Ishikawa (cell line): ENCODE data around the gene ARFGEF3.

ENCODE experiments used
- CEBPB ChIP-seq: IDR thresholded peaks from 2 replicates; pipeline ENCODE4 v1.6.1; 2012
- CREB1 ChIP-seq: IDR thresholded peaks from 2 replicates; pipeline ENCODE4 v1.6.1; 2012; ENCODE audit warnings: low read depth
- EGR1 ChIP-seq: IDR thresholded peaks from 2 replicates; pipeline ENCODE4 v1.6.1; 2012
- EP300 ChIP-seq: IDR thresholded peaks from 2 replicates; pipeline ENCODE4 v1.6.1; 2012; ENCODE audit warnings: borderline replicate concordance
- FOXM1 ChIP-seq: IDR thresholded peaks from 2 replicates; pipeline ENCODE4 v1.6.1; 2012; ENCODE audit warnings: low read depth, borderline replicate concordance
- MAX ChIP-seq: IDR thresholded peaks from 2 replicates; pipeline ENCODE4 v1.6.1; 2012
- NFIC ChIP-seq: IDR thresholded peaks from 2 replicates; pipeline ENCODE4 v1.6.1; 2012
- RAD21 ChIP-seq: IDR thresholded peaks from 2 replicates; pipeline ENCODE4 v1.6.1; 2012; ENCODE audit warnings: low read depth
- REST ChIP-seq: IDR thresholded peaks from 2 replicates; pipeline ENCODE4 v1.6.1; 2012; ENCODE audit warnings: low read depth, mild to moderate bottlenecking
- TAF1 ChIP-seq: IDR thresholded peaks from 2 replicates; pipeline ENCODE4 v1.6.1; 2012; ENCODE audit warnings: low read depth, mild to moderate bottlenecking
- TCF12 ChIP-seq: IDR thresholded peaks from 2 replicates; pipeline ENCODE4 v1.6.1; 2012; ENCODE audit warnings: low read depth
- TEAD4 ChIP-seq: IDR thresholded peaks from 2 replicates; pipeline ENCODE4 v1.6.1; 2012
- USF1 ChIP-seq: IDR thresholded peaks from 2 replicates; pipeline ENCODE4 v1.6.1; 2012
- YY1 ChIP-seq: IDR thresholded peaks from 2 replicates; pipeline ENCODE4 v1.6.1; 2012; ENCODE audit warnings: low read depth
- ZBTB7A ChIP-seq: IDR thresholded peaks from 2 replicates; pipeline ENCODE4 v1.6.1; 2012; ENCODE audit warnings: low read depth

ARFGEF3 gene

GRCh38 chr6:138334963-138335362 is 173.2 kb downstream of the ARFGEF3 start:
- no peak for TF ChIP-seq CEBPB
- no peak for TF ChIP-seq YY1
- no peak for TF ChIP-seq ZBTB7A
- TF ChIP-seq FOXM1 = no peak
- no peak for TF ChIP-seq TAF1
- TF ChIP-seq CREB1 = no peak
- TF ChIP-seq EP300 = no peak

- TF ChIP-seq TAF1 = no peak
- no peak for TF ChIP-seq NFIC
- TF ChIP-seq MAX = no peak
- TF ChIP-seq TEAD4 = no peak
- no peak for TF ChIP-seq EP300
These were observed 174.5 kb downstream of the ARFGEF3 start for GRCh38 chr6:138336221-138336620.

- no peak for TF ChIP-seq RAD21
- TF ChIP-seq TAF1 = no peak
- no peak for TF ChIP-seq CEBPB
- TF ChIP-seq REST = no peak
- TF ChIP-seq NFIC = no peak
- TF ChIP-seq USF1 = no peak
- no peak for TF ChIP-seq EP300
- no peak for TF ChIP-seq YY1
- no peak for TF ChIP-seq FOXM1
- TF ChIP-seq EGR1 = no peak
These were observed 175.3 kb downstream of the ARFGEF3 start for GRCh38 chr6:138337076-138337475.

- no peak for TF ChIP-seq EGR1
- no peak for TF ChIP-seq EP300
- no peak for TF ChIP-seq CREB1
- no peak for TF ChIP-seq TEAD4
- TF ChIP-seq TAF1 = no peak
- TF ChIP-seq CEBPB = no peak
- no peak for TF ChIP-seq NFIC
- TF ChIP-seq TCF12 = no peak
- TF ChIP-seq MAX = no peak
- TF ChIP-seq REST = no peak
- TF ChIP-seq YY1 = no peak
- TF ChIP-seq FOXM1 = no peak
- TF ChIP-seq USF1 = no peak
- TF ChIP-seq ZBTB7A = no peak
These were observed 177.3 kb downstream of the ARFGEF3 start for GRCh38 chr6:138339024-138339423.

GRCh38 chr6:138341176-138341575 is 179.4 kb downstream of the ARFGEF3 start:
- no peak for TF ChIP-seq TEAD4
- no peak for TF ChIP-seq MAX
- no peak for TF ChIP-seq CEBPB
- TF ChIP-seq FOXM1 = no peak
- TF ChIP-seq USF1 = no peak
- no peak for TF ChIP-seq YY1
- no peak for TF ChIP-seq REST
- TF ChIP-seq CREB1 = no peak
- no peak for TF ChIP-seq TCF12
- TF ChIP-seq EGR1 = no peak
- no peak for TF ChIP-seq TAF1
- TF ChIP-seq EP300 = no peak
- no peak for TF ChIP-seq ZBTB7A
- TF ChIP-seq RAD21 = no peak
- no peak for TF ChIP-seq NFIC
